Adrenal gland (tissue), 12 donors: ENCODE results near the gene GLYR1. TPM values are rescaled to one million over a fixed set of nuclear protein-coding genes. Genes with fewer than 3 reads are reported as not detected.

ENCODE experiments used
- DNase-seq, 7 donors: peaks; one replicate each; pipeline ENCODE4 v3.0.0-alpha.2; 2019 to 2020
- H3K27ac ChIP-seq, 5 donors: fragments of 200-600 bp; sonication (generic) in 4 of 5; 1 replicate in 3 of 5; 2 replicates in 2 of 5; pipeline versions ENCODE4 v1.5.1 to v1.8.0; 2016 to 2020; ENCODE audit warnings: mild to moderate bottlenecking in 1 of 5
- H3K27me3 ChIP-seq: fragments of 200-600 bp; 2 replicates; pipeline ENCODE4 v1.8.0; 2021
- H3K36me3 ChIP-seq, 2 donors: fragments of 200-600 bp; replicated peaks in 1 of 2; 1 replicate in 1 of 2; 2 replicates in 1 of 2; pipeline versions ENCODE4 v1.5.1 to v1.8.0; 2018 to 2022
- H3K4me1 ChIP-seq, 2 donors: fragments of 200-600 bp; replicated peaks in 1 of 2; 1 replicate in 1 of 2; 2 replicates in 1 of 2; pipeline versions ENCODE4 v1.5.1 to v1.8.0; 2018 to 2021
- H3K4me3 ChIP-seq, 4 donors: fragments of 200-600 bp; sonication (generic) in 3 of 4; one replicate each; pipeline ENCODE4 v1.5.1; 2016 to 2018
- H3K9me3 ChIP-seq, 3 donors: fragments of 200-600 bp; sonication (generic) in 1 of 3; replicated peaks in 1 of 3; 1 replicate in 2 of 3; 2 replicates in 1 of 3; pipeline versions ENCODE4 v1.5.1 to v1.8.0; 2016 to 2021
- CTCF ChIP-seq, 6 experiments: fragments of 450-650 bp in 4 of 6; fragments of 200-600 bp in 2 of 6; sonication (generic) in 1 of 6; IDR thresholded peaks; 1 replicate in 5 of 6; 2 replicates in 1 of 6; pipeline versions ENCODE4 v1.5.1 to v1.8.0; 2016 to 2021; ENCODE audit warnings: antibody characterized with exemption in 6 of 6, mild to moderate bottlenecking in 2 of 6, moderate library complexity in 1 of 6
- POLR2A ChIP-seq, 2 donors: fragments of 450-650 bp; IDR thresholded peaks; one replicate each; pipeline ENCODE4 v1.6.1; 2017; ENCODE audit warnings: antibody characterized with exemption in 2 of 2, mild to moderate bottlenecking in 2 of 2, moderate library complexity in 1 of 2
- WGBS, 4 donors: extraction: QIAGEN DNeasy Blood & Tissue Kit in 2 of 4; methylation state at CpG; one replicate each; pipeline versions ENCODE4 v1.1.5 to v1.1.7; 2013 to 2017; 5-methylcytosine and 5-hydroxymethylcytosine counted together
- intact Hi-C, 2 donors: fragments of 100-400 bp; cut with DNase I; formaldehyde crosslinking; loops; one replicate each; pipeline versions ENCODE4 v1.14.1 to v1.15.0; 2022 to 2023
- polyA plus RNA-seq, 3 donors: library from polyadenylated mRNA; stranded (reverse); fragments of 200-250 nt in 2 of 3; fragments of 350-450 nt in 1 of 3; fragmentation: Illumina TruSeq in 1 of 3; extraction: RNeasy Lipid Tissue Mini Kit (QIAGEN cat#74804) in 1 of 3; gene quantifications; one replicate each; pipeline ENCODE4 v1.2.3, GENCODE V29; 2013 to 2014
- total RNA-seq, 9 donors: library from RNA; depleted of rRNA in 4 of 9; stranded (reverse); fragments of >200 nt in 4 of 9; fragments of 120-200 nt in 1 of 9; fragmentation: NEBNext Ultra II Directional in 1 of 9; extraction: Animal tissue kit (Norgen Biotek cat#: 25700) in 1 of 9; gene quantifications; one replicate each; pipeline versions ENCODE4 v1.1.0 to v1.2.4, GENCODE V29; 2013 to 2023
- donor health status: healthy with polysubstance abuse.
- donor health status: Bipolar disorder and iron deficiency.
- donor health status: DM: yes; HTN: yes; CAD: no.
- donor health status: DM: no; HTN: no; CAD: no.
- donor health status: DM: no; HTN: no; CAD: no.
- donor health status: DM: yes; HTN: yes; CAD: no.

Gene GLYR1
- total and polyA plus RNA-seq, 12 donors, result 39.3 to 118 (median 69.1) TPM

- no peak for TF ChIP-seq CTCF (IDR thresholded peaks at IDR 0.05)
- TF ChIP-seq POLR2A (IDR thresholded peaks at IDR 0.05), result no peak
- intact Hi-C loops, result no loop called here
- DNase-seq, result no peak
- Histone ChIP-seq H3K36me3 (peaks cover 0 to 15% of the 10 kb centered on the region in 2 donors), H3K9me3 (no peaks in the 10 kb centered on the region), H3K4me1 (no peaks in the 10 kb centered on the region), H3K27ac (no peak overlapping the region), H3K27me3 (no peaks in the 10 kb centered on the region), H3K4me3 (no peak overlapping the region)
- WGBS, 4 donors, result 86 to 98% (median 89%) methylated on average over 5 to 16 of the region's 16 CpGs
Measured at GRCh38 chr16:4891097-4891885, 44.2 kb upstream of the GLYR1 start.

- WGBS, 4 donors, result 87 to 94% (median 93%) methylated on average over 6 to 16 of the region's 16 CpGs
- intact Hi-C loops, result no loop called here
- Histone ChIP-seq H3K4me3 (no peak overlapping the region), H3K4me1 (no peaks in the 10 kb centered on the region), H3K27me3 (no peaks in the 10 kb centered on the region), H3K36me3 (peaks cover 0 to 20% of the 10 kb centered on the region in 2 donors), H3K9me3 (no peaks in the 10 kb centered on the region), H3K27ac (no peak overlapping the region)
- TF ChIP-seq POLR2A (IDR thresholded peaks at IDR 0.05), result no peak
- no peak for TF ChIP-seq CTCF (IDR thresholded peaks at IDR 0.05)
- DNase-seq, result no peak
Measured at GRCh38 chr16:4890686-4891085, 43.6 kb upstream of the GLYR1 start.

- Histone ChIP-seq H3K27ac (no peak overlapping the region), H3K9me3 (no peaks in the 10 kb centered on the region), H3K27me3 (no peaks in the 10 kb centered on the region), H3K4me1 (no peaks in the 10 kb centered on the region), H3K4me3 (no peak overlapping the region), H3K36me3 (peaks cover 0 to 27% of the 10 kb centered on the region in 2 donors)
- DNase-seq, result no peak
- WGBS, 4 donors, result 50 to 88% (median 79%) methylated on average over 2 to 11 of the region's 11 CpGs
- TF ChIP-seq CTCF (IDR thresholded peaks at IDR 0.05) (no peak), POLR2A (IDR thresholded peaks at IDR 0.05) (no peak)
- intact Hi-C loops, result no loop called here
Measured at GRCh38 chr16:4890026-4890425, 42.9 kb upstream of the GLYR1 start.

GRCh38 chr16:4888428-4889135 is 41.5 kb upstream of the GLYR1 start:
- H3K4me3 ChIP-seq, result no peak overlapping the region
- 83 to 91% (median 86%) methylated on average over 9 of the region's 9 CpGs for WGBS, 4 donors
- H3K4me1 ChIP-seq, result no peaks in the 10 kb centered on the region
- TF ChIP-seq POLR2A (IDR thresholded peaks at IDR 0.05) (no peak), CTCF (IDR thresholded peaks at IDR 0.05) (no peak)
- H3K27me3 ChIP-seq, result no peaks in the 10 kb centered on the region
- intact Hi-C loops, result no loop called here
- H3K9me3 ChIP-seq, result no peaks in the 10 kb centered on the region
- peaks cover 0 to 41% of the 10 kb centered on the region in 2 donors for H3K36me3 ChIP-seq
- DNase-seq, result no peak
- H3K27ac ChIP-seq, result no peak overlapping the region
